ENCODE data around the gene CDK6. TPM values are rescaled to one million over a fixed set of nuclear protein-coding genes. Genes with fewer than 3 reads are reported as not detected.

The CDK6 gene
- total and polyA plus RNA-seq, 2 experiments from 2014 or later: 7.4 to 23.7 TPM

DNA sequence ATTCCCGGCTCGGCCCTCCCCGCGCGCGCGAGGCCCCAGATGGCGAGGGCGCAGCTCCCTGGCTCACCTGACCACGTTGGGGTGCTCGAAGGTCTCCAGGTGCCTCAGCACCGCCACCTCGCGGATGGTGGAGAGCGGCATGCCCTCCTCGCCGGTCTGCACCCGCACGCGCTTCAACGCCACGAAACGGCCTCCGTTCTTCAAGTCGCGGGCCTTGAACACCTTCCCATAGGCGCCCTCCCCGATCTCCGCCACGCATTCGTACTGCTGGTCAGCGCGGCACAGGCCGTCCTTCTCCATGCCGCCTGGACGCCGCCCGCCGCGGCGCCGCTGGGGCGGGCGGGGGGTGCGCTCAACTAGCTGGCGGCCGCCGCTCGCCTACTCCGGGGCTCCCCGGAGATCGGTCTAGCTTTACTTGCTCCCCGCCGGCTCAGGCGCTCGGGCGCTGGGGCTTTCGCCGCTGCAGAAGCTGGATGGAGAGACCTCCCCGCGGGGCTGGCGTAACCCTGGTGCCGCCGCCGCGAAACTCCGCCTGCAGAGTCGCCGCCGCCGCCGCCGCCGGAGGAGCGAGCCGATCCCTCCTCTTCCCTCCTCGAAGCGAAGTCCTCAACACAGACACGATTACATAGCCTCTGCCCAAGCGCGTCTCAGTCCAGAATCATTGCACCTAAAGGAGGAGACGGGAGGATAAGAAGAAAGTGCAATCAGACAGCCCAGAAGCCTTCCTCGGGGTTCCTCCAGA, 3.2 kb downstream of the CDK6 start:
- peaks cover 19% of the 10 kb centered on the region for H3K27me3 ChIP-seq (ENCODE audit: insufficient read depth)
- peaks cover 8% of the 10 kb centered on the region; the same call in 2 of the 3 replicates for H3K36me3 Mint-ChIP-seq (ENCODE audit: low read depth)
- peaks cover 54% of the 10 kb centered on the region for H3K4me1 ChIP-seq (ENCODE audit: insufficient read depth)
- no peaks in the 10 kb centered on the region for H3K9me2 ChIP-seq (ENCODE audit: insufficient read depth)
- DNase-seq (ENCODE audit: low spot score): peak; percentile 94
- H3F3A ChIP-seq (replicated peaks; ENCODE audit: low read depth): no peaks in the 10 kb centered on the region
- H3K27ac Mint-ChIP-seq: no peak overlapping the region
- H3K79me2 ChIP-seq (replicated peaks; ENCODE audit: insufficient read depth): peaks cover 27% of the 10 kb centered on the region
- no peak overlapping the region for H3K27ac ChIP-seq (ENCODE audit: low read depth)
- H3K4me2 ChIP-seq: peak overlapping the region; percentile 92
- no peaks in the 10 kb centered on the region for H3K36me3 ChIP-seq (ENCODE audit: insufficient read depth)
- ATAC-seq: peak; percentile 67
- H3K9me3 Mint-ChIP-seq: no peaks in the 10 kb centered on the region; the same call in 2 of the 3 replicates
- H3K4me3 ChIP-seq: peak overlapping the region; percentile 70
- H3K4me1 Mint-ChIP-seq: peaks cover 41% of the 10 kb centered on the region
- peak overlapping the region; percentile 33 for H2AFZ ChIP-seq
- H3K4me3 Mint-ChIP-seq: peak overlapping the region; percentile 96
- H4K20me1 ChIP-seq (replicated peaks; ENCODE audit: insufficient read depth): no peaks in the 10 kb centered on the region
- TF ChIP-seq EZH2 (IDR thresholded peaks at IDR 0.05; ENCODE audit: low read depth, unreplicated experiment): no peak
- TF ChIP-seq, protein P1, sequence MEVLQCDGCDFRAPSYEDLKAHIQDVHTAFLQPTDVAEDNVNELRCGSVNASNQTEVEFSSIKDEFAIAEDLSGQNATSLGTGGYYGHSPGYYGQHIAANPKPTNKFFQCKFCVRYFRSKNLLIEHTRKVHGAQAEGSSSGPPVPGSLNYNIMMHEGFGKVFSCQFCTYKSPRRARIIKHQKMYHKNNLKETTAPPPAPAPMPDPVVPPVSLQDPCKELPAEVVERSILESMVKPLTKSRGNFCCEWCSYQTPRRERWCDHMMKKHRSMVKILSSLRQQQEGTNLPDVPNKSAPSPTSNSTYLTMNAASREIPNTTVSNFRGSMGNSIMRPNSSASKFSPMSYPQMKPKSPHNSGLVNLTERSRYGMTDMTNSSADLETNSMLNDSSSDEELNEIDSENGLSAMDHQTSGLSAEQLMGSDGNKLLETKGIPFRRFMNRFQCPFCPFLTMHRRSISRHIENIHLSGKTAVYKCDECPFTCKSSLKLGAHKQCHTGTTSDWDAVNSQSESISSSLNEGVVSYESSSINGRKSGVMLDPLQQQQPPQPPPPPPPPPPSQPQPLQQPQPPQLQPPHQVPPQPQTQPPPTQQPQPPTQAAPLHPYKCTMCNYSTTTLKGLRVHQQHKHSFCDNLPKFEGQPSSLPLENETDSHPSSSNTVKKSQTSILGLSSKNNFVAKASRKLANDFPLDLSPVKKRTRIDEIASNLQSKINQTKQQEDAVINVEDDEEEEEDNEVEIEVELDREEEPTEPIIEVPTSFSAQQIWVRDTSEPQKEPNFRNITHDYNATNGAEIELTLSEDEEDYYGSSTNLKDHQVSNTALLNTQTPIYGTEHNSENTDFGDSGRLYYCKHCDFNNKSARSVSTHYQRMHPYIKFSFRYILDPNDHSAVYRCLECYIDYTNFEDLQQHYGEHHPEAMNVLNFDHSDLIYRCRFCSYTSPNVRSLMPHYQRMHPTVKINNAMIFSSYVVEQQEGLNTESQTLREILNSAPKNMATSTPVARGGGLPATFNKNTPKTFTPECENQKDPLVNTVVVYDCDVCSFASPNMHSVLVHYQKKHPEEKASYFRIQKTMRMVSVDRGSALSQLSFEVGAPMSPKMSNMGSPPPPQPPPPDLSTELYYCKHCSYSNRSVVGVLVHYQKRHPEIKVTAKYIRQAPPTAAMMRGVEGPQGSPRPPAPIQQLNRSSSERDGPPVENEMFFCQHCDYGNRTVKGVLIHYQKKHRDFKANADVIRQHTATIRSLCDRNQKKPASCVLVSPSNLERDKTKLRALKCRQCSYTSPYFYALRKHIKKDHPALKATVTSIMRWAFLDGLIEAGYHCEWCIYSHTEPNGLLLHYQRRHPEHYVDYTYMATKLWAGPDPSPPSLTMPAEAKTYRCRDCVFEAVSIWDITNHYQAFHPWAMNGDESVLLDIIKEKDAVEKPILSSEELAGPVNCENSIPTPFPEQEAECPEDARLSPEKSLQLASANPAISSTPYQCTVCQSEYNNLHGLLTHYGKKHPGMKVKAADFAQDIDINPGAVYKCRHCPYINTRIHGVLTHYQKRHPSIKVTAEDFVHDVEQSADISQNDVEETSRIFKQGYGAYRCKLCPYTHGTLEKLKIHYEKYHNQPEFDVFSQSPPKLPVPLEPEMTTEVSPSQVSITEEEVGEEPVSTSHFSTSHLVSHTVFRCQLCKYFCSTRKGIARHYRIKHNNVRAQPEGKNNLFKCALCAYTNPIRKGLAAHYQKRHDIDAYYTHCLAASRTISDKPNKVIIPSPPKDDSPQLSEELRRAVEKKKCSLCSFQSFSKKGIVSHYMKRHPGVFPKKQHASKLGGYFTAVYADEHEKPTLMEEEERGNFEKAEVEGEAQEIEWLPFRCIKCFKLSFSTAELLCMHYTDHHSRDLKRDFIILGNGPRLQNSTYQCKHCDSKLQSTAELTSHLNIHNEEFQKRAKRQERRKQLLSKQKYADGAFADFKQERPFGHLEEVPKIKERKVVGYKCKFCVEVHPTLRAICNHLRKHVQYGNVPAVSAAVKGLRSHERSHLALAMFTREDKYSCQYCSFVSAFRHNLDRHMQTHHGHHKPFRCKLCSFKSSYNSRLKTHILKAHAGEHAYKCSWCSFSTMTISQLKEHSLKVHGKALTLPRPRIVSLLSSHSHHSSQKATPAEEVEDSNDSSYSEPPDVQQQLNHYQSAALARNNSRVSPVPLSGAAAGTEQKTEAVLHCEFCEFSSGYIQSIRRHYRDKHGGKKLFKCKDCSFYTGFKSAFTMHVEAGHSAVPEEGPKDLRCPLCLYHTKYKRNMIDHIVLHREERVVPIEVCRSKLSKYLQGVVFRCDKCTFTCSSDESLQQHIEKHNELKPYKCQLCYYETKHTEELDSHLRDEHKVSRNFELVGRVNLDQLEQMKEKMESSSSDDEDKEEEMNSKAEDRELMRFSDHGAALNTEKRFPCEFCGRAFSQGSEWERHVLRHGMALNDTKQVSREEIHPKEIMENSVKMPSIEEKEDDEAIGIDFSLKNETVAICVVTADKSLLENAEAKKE (CRISPR knock-in tag; IDR thresholded peaks at IDR 0.05): no peak
- TF ChIP-seq, protein P2, sequence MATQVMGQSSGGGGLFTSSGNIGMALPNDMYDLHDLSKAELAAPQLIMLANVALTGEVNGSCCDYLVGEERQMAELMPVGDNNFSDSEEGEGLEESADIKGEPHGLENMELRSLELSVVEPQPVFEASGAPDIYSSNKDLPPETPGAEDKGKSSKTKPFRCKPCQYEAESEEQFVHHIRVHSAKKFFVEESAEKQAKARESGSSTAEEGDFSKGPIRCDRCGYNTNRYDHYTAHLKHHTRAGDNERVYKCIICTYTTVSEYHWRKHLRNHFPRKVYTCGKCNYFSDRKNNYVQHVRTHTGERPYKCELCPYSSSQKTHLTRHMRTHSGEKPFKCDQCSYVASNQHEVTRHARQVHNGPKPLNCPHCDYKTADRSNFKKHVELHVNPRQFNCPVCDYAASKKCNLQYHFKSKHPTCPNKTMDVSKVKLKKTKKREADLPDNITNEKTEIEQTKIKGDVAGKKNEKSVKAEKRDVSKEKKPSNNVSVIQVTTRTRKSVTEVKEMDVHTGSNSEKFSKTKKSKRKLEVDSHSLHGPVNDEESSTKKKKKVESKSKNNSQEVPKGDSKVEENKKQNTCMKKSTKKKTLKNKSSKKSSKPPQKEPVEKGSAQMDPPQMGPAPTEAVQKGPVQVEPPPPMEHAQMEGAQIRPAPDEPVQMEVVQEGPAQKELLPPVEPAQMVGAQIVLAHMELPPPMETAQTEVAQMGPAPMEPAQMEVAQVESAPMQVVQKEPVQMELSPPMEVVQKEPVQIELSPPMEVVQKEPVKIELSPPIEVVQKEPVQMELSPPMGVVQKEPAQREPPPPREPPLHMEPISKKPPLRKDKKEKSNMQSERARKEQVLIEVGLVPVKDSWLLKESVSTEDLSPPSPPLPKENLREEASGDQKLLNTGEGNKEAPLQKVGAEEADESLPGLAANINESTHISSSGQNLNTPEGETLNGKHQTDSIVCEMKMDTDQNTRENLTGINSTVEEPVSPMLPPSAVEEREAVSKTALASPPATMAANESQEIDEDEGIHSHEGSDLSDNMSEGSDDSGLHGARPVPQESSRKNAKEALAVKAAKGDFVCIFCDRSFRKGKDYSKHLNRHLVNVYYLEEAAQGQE (IDR thresholded peaks at IDR 0.05; ENCODE audit: unreplicated experiment): no peak
- no peak for TF ChIP-seq ZNF114 (CRISPR knock-in tag; IDR thresholded peaks at IDR 0.05)
- TF ChIP-seq, protein P3, sequence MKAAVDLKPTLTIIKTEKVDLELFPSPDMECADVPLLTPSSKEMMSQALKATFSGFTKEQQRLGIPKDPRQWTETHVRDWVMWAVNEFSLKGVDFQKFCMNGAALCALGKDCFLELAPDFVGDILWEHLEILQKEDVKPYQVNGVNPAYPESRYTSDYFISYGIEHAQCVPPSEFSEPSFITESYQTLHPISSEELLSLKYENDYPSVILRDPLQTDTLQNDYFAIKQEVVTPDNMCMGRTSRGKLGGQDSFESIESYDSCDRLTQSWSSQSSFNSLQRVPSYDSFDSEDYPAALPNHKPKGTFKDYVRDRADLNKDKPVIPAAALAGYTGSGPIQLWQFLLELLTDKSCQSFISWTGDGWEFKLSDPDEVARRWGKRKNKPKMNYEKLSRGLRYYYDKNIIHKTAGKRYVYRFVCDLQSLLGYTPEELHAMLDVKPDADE (IDR thresholded peaks at IDR 0.05): no peak
- no peak for TF ChIP-seq CREB1 (CRISPR knock-in tag; IDR thresholded peaks at IDR 0.05; ENCODE audit: low read depth)
- peak; percentile 65 to 95 for TF ChIP-seq CTCF (conservative IDR thresholded peaks at IDR 0.05; ENCODE audit: low read depth in 2 of 2)
- TF ChIP-seq EZH2phosphoT487 (IDR thresholded peaks at IDR 0.05; ENCODE audit: unreplicated experiment): no peak
- TF ChIP-seq POLR2AphosphoS5 (IDR thresholded peaks at IDR 0.05; ENCODE audit: low read depth): peak; percentile 39; the same call in 1 of the 2 replicates
- H3K27me3 Mint-ChIP-seq (ENCODE audit: insufficient read depth, low read depth, poor library complexity): peaks cover 42% of the 10 kb centered on the region
